ENCODE results near the gene TSSK6.

GRCh38 chr19:19552798-19553197 is 37.5 kb upstream of the TSSK6 start:
- no peak for TF ChIP-seq POLR2A (IDR thresholded peaks at IDR 0.05)
- peak in 6 of 7 experiments; percentile 22 to 42 (median 34) for TF ChIP-seq CTCF (IDR thresholded peaks at IDR 0.05)

Measured in body of pancreas (tissue), 4 donors.